Osteoblast (primary cell): Measurements from ENCODE around the gene HOXB1. TPM values are rescaled to one million over a fixed set of nuclear protein-coding genes. Genes with fewer than 3 reads are reported as not detected.
"Not testable (repeated sequence)": the region's sequence is repeated elsewhere in the genome, so short reads cannot be mapped to it uniquely, and the experiment has no call there.

Experiments
- DNase-seq: peaks from one replicate; pipeline ENCODE4 v3.0.0; 2011; ENCODE audit warnings: low spot score, mixed read lengths; ENCODE audit not compliant: insufficient read length; ENCODE audit errors: missing footprints
- H2AFZ ChIP-seq: 2 replicates; pipeline ENCODE4 v1.6.0; 2011; ENCODE audit warnings: mild to moderate bottlenecking, low read length
- H3K27ac ChIP-seq: 2 replicates; pipeline ENCODE4 v1.5.1; 2011; ENCODE audit warnings: mild to moderate bottlenecking, low read depth, low read length, moderate library complexity
- H3K27me3 ChIP-seq: 2 replicates; pipeline ENCODE4 v1.6.0; 2012; ENCODE audit warnings: mild to moderate bottlenecking, control low read depth, inconsistent platforms, low read length, moderate library complexity; ENCODE audit not compliant: insufficient read depth
- H3K36me3 ChIP-seq: 2 replicates; pipeline ENCODE4 v1.5.1; 2011; ENCODE audit warnings: mild to moderate bottlenecking, low read length, control low read depth, moderate library complexity; ENCODE audit not compliant: insufficient read depth
- H3K4me1 ChIP-seq: 2 replicates; pipeline ENCODE4 v1.5.1; 2011; ENCODE audit warnings: mild to moderate bottlenecking, low read length, control low read depth, moderate library complexity; ENCODE audit not compliant: insufficient read depth
- H3K4me2 ChIP-seq: 2 replicates; pipeline ENCODE4 v1.6.0; 2011; ENCODE audit warnings: mild to moderate bottlenecking, low read length; ENCODE audit not compliant: insufficient read depth
- H3K4me3 ChIP-seq: fragments of 200-600 bp; sonication (generic); 3 replicates; pipeline ENCODE4 v1.5.1; 2012; ENCODE audit warnings: mild to moderate bottlenecking, low read length, inconsistent platforms; ENCODE audit not compliant: insufficient read depth
- H3K79me2 ChIP-seq: 2 replicates; pipeline ENCODE4 v1.6.0; 2012; ENCODE audit warnings: mild to moderate bottlenecking, low read length, control low read depth, inconsistent platforms; ENCODE audit not compliant: insufficient read depth
- H3K9me3 ChIP-seq: 2 replicates; pipeline ENCODE4 v1.5.1; 2011; ENCODE audit warnings: low read depth, low read length, control low read depth
- H4K20me1 ChIP-seq: 2 replicates; pipeline ENCODE4 v1.6.0; 2012; ENCODE audit warnings: mild to moderate bottlenecking, low read length, control low read depth; ENCODE audit not compliant: insufficient read depth
- CTCF ChIP-seq: IDR thresholded peaks from 2 replicates; pipeline ENCODE4 v1.5.1; 2011; ENCODE audit warnings: mild to moderate bottlenecking, low read depth, low read length, moderate library complexity; ENCODE audit errors: extremely low read depth
- total RNA-seq: library from RNA; depleted of rRNA; stranded (reverse); fragments of >200 nt; gene quantifications from 2 replicates; pipeline ENCODE4 v1.2.3, GENCODE V29; 2012

The HOXB1 gene
- total RNA-seq, 1 donor: not detected

- H3K27ac ChIP-seq: peak overlapping the region; percentile 60
Observed at GRCh38 chr17:48541036-48541576, 10.3 kb upstream of the HOXB1 start.

GRCh38 chr17:48540213-48540612, 9.4 kb upstream of the HOXB1 start:
- Histone ChIP-seq H3K79me2 (peaks cover 4% of the 10 kb centered on the region), H3K4me1 (peaks cover 13% of the 10 kb centered on the region), H2AFZ (no peak overlapping the region), H3K36me3 (no peaks in the 10 kb centered on the region), H3K9me3 (no peaks in the 10 kb centered on the region), H3K4me3 (no peak overlapping the region), H3K27me3 (peaks cover 41% of the 10 kb centered on the region), H4K20me1 (no peaks in the 10 kb centered on the region), H3K27ac (no peak overlapping the region), H3K4me2 (no peak overlapping the region)
- peak; percentile 23 for DNase-seq
- TF ChIP-seq CTCF: no peak

More at GRCh38 chr17:48541036-48541576, 10.3 kb upstream of the HOXB1 start:
- H3K27me3 ChIP-seq: peaks cover 45% of the 10 kb centered on the region
- no peaks in the 10 kb centered on the region for H3K9me3 ChIP-seq
- no peaks in the 10 kb centered on the region for H4K20me1 ChIP-seq
- no peak for TF ChIP-seq CTCF
- H3K36me3 ChIP-seq: no peaks in the 10 kb centered on the region
- peak; percentile 72 for DNase-seq
- peaks cover 4% of the 10 kb centered on the region for H3K79me2 ChIP-seq
- peak overlapping the region; percentile 78 for H3K4me2 ChIP-seq
- H2AFZ ChIP-seq: peak overlapping the region; percentile 59
- peaks cover 13% of the 10 kb centered on the region for H3K4me1 ChIP-seq
- H3K4me3 ChIP-seq: peak overlapping the region; percentile 64

GRCh38 chr17:48539177-48539576, 8.4 kb upstream of the HOXB1 start:
- peaks cover 4% of the 10 kb centered on the region for H3K79me2 ChIP-seq
- no peaks in the 10 kb centered on the region for H3K9me3 ChIP-seq
- no peak overlapping the region for H3K4me2 ChIP-seq
- H2AFZ ChIP-seq: no peak overlapping the region
- H3K4me1 ChIP-seq: peaks cover 13% of the 10 kb centered on the region
- DNase-seq: peak; percentile 66
- no peak overlapping the region for H3K4me3 ChIP-seq
- no peak for TF ChIP-seq CTCF
- peaks cover 37% of the 10 kb centered on the region for H3K27me3 ChIP-seq
- H3K36me3 ChIP-seq: no peaks in the 10 kb centered on the region
- H3K27ac ChIP-seq: no peak overlapping the region
- H4K20me1 ChIP-seq: no peaks in the 10 kb centered on the region

GRCh38 chr17:48537316-48537715, 6.5 kb upstream of the HOXB1 start:
- Histone ChIP-seq H3K4me2 (no peak overlapping the region), H3K79me2 (peaks cover 3% of the 10 kb centered on the region), H3K27ac (no peak overlapping the region), H2AFZ (no peak overlapping the region), H3K36me3 (no peaks in the 10 kb centered on the region), H3K27me3 (peaks cover 24% of the 10 kb centered on the region), H3K9me3 (no peaks in the 10 kb centered on the region), H3K4me3 (no peak overlapping the region), H3K4me1 (peaks cover 13% of the 10 kb centered on the region), H4K20me1 (no peaks in the 10 kb centered on the region)
- no peak for DNase-seq
- TF ChIP-seq CTCF: no peak

- peak; percentile 57 for DNase-seq
- H2AFZ ChIP-seq, H3K4me1 ChIP-seq, H3K4me2 ChIP-seq, H4K20me1 ChIP-seq, H3K79me2 ChIP-seq, H3K36me3 ChIP-seq, H3K27ac ChIP-seq, H3K9me3 ChIP-seq, H3K4me3 ChIP-seq: not testable (repeated sequence)
- peaks cover 24% of the 10 kb centered on the region for H3K27me3 ChIP-seq
Observed at GRCh38 chr17:48535793-48536559, 5.2 kb upstream of the HOXB1 start.
